ENCODE data around the gene EPHA6.

DNA sequence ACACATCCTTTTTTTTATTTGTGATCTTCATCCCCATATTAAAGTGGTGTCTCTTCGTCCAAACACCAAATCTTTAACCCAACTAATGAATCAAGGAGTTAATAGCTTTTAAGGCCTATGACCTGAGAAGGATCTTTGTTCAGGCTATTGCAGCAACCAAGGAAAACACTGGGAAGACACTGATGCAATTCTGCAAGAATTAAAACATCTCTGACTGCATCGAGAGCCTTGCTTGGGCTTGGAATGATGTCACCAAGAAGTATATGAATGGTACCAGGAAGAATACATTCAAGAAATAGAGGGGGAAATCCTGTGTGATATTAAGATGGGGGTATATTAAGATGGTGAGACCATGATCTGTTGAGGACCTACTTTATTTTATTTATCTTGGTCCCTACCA is 736.0 kb downstream of the EPHA6 start:
- TF ChIP-seq CTCF (IDR thresholded peaks at IDR 0.05; ENCODE audit: low read length) (no peak), EZH2 (IDR thresholded peaks at IDR 0.05; ENCODE audit: borderline replicate concordance, low read length) (no peak)

All from OCI-LY1 (cell line).